Stimulated activated CD8-positive, alpha-beta memory T cell treated with anti-CD3 and anti-CD28 coated beads, Interleukin-15, amount 100 ng/mL, for 48 hours (primary cell): ENCODE measurements around the gene PTPRF.

Experiments
- DNase-seq, 2 donors: peaks; one replicate each; pipeline ENCODE4 v3.0.0-alpha.2; 2020; ENCODE audit warnings: low read depth in 2 of 2

Gene PTPRF

GRCh38 chr1:43664369-43664768 is 133.7 kb downstream of the PTPRF start:
- no peak for DNase-seq

DNA sequence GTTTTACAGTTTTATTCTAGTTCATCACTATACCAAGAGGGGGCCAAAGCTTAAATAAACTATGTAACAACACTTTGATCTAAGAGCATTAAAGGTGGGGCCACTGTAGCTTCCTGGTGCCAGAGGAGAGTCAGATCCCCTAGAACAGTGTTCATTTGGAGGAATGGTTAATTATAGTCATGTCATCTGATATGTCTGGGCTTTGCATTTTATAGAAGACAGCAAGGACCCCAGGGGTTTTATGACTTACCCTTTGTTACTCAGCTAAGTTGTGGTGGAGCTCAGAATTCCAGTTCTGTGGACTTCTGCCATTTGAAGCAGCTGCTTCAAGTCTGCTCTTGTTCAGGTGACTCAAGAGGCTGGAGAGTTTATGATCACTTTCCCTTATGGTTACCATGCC is 135.9 kb downstream of the PTPRF start:
- DNase-seq: no peak

DNA sequence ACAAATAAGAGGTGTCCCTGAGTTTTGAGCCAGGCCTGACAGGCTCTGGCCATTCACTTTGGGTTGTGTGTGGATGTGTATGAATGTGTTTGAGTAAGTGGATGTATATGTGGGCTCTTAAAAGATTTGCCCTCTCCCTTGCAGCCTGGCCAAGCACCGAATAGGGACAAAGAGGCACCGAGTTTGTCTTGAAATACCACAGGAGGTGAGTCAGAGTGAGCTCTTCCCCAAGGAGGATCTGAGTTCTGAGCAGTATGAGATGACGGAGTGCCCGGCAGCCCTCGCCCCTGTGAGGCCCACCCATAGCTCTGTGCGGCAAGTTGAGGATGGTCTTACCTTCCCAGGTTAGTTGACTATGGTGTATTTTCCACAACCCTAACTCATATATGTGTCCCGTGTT is 138.3 kb downstream of the PTPRF start:
- no peak for DNase-seq

DNA sequence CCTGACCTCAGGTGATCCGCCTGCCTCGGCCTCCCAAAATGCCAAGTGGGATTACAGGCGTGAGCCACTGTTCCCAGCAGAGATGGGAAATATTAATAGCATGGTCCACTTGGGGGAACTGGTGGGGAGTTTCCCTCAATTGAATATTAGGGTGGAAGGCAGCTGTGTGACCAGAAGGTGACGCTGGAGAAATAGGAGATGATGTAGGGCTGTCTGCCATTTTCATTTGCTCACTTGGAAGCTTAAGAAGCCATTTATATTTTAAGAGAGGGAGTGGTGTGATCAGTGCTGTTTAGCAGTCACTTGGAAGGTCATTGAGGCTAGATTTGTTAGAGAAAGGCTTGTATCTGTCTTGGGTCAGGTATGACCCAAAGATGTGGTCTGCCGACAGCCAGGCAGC is 139.2 kb downstream of the PTPRF start:
- no peak for DNase-seq

DNA sequence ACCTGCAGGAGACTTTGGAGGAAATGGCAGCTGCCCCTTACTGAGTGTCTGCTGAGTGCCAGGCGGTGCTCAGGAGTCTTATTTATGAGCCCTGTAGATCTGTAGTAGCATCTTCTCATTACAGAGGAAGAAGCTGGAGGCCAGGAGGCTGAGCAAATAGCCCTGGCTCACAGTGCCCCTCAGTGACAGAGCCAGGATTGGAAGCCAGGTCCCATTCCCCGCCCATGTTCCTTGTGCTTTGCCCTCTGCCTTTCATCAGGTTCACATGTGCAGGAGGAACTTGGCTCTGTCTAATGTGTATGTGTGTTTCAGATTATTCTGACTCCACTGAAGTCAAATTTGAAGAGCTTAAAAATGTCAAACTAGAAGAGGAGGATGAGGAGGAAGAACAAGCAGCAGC is 140.5 kb downstream of the PTPRF start:
- DNase-seq: no peak

- DNase-seq: no peak
Measured at GRCh38 chr1:43671626-43672330, 141.1 kb downstream of the PTPRF start.

DNA sequence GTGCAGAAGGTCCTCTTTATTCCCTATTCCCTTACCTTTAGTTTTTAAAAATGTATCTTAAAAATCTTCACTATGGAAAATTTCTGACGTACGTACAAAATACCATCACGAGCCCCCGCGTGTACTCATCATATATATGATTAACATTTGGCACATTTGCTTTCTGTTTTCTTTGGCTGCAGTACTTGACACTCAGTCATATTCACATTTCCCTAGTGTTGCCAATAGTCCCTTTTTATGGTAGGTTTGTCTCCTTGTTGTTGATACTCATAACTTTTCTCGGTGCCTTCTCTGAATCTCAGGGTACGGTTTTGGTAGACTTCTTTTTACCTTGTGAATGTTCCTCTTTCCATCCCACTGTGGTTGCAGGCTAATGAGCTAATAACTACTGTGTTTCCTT is 142.6 kb downstream of the PTPRF start:
- no peak for DNase-seq
